ENCODE results near the gene TCF20. TPM values are rescaled to one million over a fixed set of nuclear protein-coding genes. Genes with fewer than 3 reads are reported as not detected.

Gene TCF20
- total RNA-seq, 1 donor from 2014 or later, result 53.7 TPM

GRCh38 chr22:42233879-42234278 lies 36.6 kb downstream of the TCF20 start:
- TF ChIP-seq CTCF (IDR thresholded peaks at IDR 0.05) (no peak), EZH2 (IDR thresholded peaks at IDR 0.05) (no peak), EZH2phosphoT487 (IDR thresholded peaks at IDR 0.05) (no peak)
- no peak overlapping the region for H2AFZ ChIP-seq (replicated peaks)

GRCh38 chr22:42231929-42232328 lies 38.5 kb downstream of the TCF20 start:
- Histone ChIP-seq H2AFZ (replicated peaks) (no peak overlapping the region), H3K4me1 (peaks cover 16% of the 10 kb centered on the region), H3F3A (ENCODE audit: low read depth) (peaks cover 9% of the 10 kb centered on the region), H3K36me3 (no peaks in the 10 kb centered on the region), H3K9me3 (ENCODE audit: low read depth) (no peaks in the 10 kb centered on the region), H3K9ac (no peak overlapping the region), H3K27ac (no peak overlapping the region), H4K20me1 (ENCODE audit: low read depth) (peaks cover 96% of the 10 kb centered on the region), H3K4me3 (no peak overlapping the region), H3K79me2 (ENCODE audit: low read depth) (peaks cover 99% of the 10 kb centered on the region), H3K4me2 (no peak overlapping the region), H3K27me3 (no peaks in the 10 kb centered on the region)
- Mint-ChIP-seq H3K4me3 (no peak overlapping the region), H3K4me1 (peaks cover 25% of the 10 kb centered on the region), H3K27ac (no peak overlapping the region), H3K36me3 (peaks cover 10% of the 10 kb centered on the region), H3K27me3 (ENCODE audit: insufficient read depth, low read depth) (no peaks in the 10 kb centered on the region), H3K9me3 (peaks cover 3% of the 10 kb centered on the region)
- TF ChIP-seq EZH2phosphoT487 (IDR thresholded peaks at IDR 0.05) (no peak), EZH2 (IDR thresholded peaks at IDR 0.05) (no peak)
- DNase-seq (ENCODE audit: low spot score), result no peak

More at GRCh38 chr22:42233879-42234278, 36.6 kb downstream of the TCF20 start:
- peaks cover 14% of the 10 kb centered on the region for H3K4me1 Mint-ChIP-seq
- Histone ChIP-seq H4K20me1 (ENCODE audit: low read depth) (peaks cover 77% of the 10 kb centered on the region), H3K9ac (no peak overlapping the region), H3K36me3 (no peaks in the 10 kb centered on the region), H3K9me3 (ENCODE audit: low read depth) (peaks cover 8% of the 10 kb centered on the region), H3K4me3 (no peak overlapping the region), H3K4me1 (peaks cover 19% of the 10 kb centered on the region), H3K79me2 (ENCODE audit: low read depth) (peaks cover 98% of the 10 kb centered on the region), H3K27ac (no peak overlapping the region), H3K4me2 (no peak overlapping the region), H3K27me3 (no peaks in the 10 kb centered on the region), H3F3A (ENCODE audit: low read depth) (peaks cover 17% of the 10 kb centered on the region)
- H3K27me3 Mint-ChIP-seq (ENCODE audit: insufficient read depth, low read depth), result no peaks in the 10 kb centered on the region
- peaks cover 20% of the 10 kb centered on the region for H3K36me3 Mint-ChIP-seq
- H3K4me3 Mint-ChIP-seq, result no peak overlapping the region
- DNase-seq (ENCODE audit: low spot score), result no peak
- no peak overlapping the region for H3K27ac Mint-ChIP-seq
- H3K9me3 Mint-ChIP-seq, result peaks cover 15% of the 10 kb centered on the region

GRCh38 chr22:42229455-42230149 lies 40.9 kb downstream of the TCF20 start:
- Histone ChIP-seq H3K27me3 (no peaks in the 10 kb centered on the region), H3K9me3 (ENCODE audit: low read depth) (no peaks in the 10 kb centered on the region), H3K4me1 (peaks cover 5% of the 10 kb centered on the region), H3K4me3 (no peak overlapping the region), H4K20me1 (ENCODE audit: low read depth) (peaks cover 92% of the 10 kb centered on the region), H3K9ac (no peak overlapping the region), H2AFZ (replicated peaks) (no peak overlapping the region), H3K36me3 (no peaks in the 10 kb centered on the region), H3K79me2 (ENCODE audit: low read depth) (peaks cover 96% of the 10 kb centered on the region), H3F3A (ENCODE audit: low read depth) (no peaks in the 10 kb centered on the region), H3K4me2 (no peak overlapping the region), H3K27ac (no peak overlapping the region)
- Mint-ChIP-seq H3K4me1 (peaks cover 17% of the 10 kb centered on the region), H3K4me3 (no peak overlapping the region), H3K36me3 (peaks cover 4% of the 10 kb centered on the region), H3K27ac (no peak overlapping the region), H3K9me3 (no peaks in the 10 kb centered on the region), H3K27me3 (ENCODE audit: insufficient read depth, low read depth) (no peaks in the 10 kb centered on the region)
- no peak for TF ChIP-seq EZH2 (IDR thresholded peaks at IDR 0.05)
- no peak for TF ChIP-seq EZH2phosphoT487 (IDR thresholded peaks at IDR 0.05)
- TF ChIP-seq CTCF (IDR thresholded peaks at IDR 0.05), result no peak
- DNase-seq (ENCODE audit: low spot score), result no peak

- Histone ChIP-seq H3K79me2 (ENCODE audit: low read depth) (peaks cover 95% of the 10 kb centered on the region), H3K27ac (no peak overlapping the region), H3K4me2 (no peak overlapping the region), H3K36me3 (no peaks in the 10 kb centered on the region), H3K9me3 (ENCODE audit: low read depth) (no peaks in the 10 kb centered on the region), H3K9ac (no peak overlapping the region), H2AFZ (replicated peaks) (no peak overlapping the region), H3K27me3 (no peaks in the 10 kb centered on the region), H3F3A (ENCODE audit: low read depth) (no peaks in the 10 kb centered on the region), H3K4me1 (peaks cover 5% of the 10 kb centered on the region), H4K20me1 (ENCODE audit: low read depth) (peaks cover 92% of the 10 kb centered on the region), H3K4me3 (no peak overlapping the region)
- peaks cover 14% of the 10 kb centered on the region for H3K4me1 Mint-ChIP-seq
- no peaks in the 10 kb centered on the region for H3K27me3 Mint-ChIP-seq (ENCODE audit: insufficient read depth, low read depth)
- no peak for TF ChIP-seq CTCF (IDR thresholded peaks at IDR 0.05)
- no peak for TF ChIP-seq EZH2 (IDR thresholded peaks at IDR 0.05)
- no peak for TF ChIP-seq EZH2phosphoT487 (IDR thresholded peaks at IDR 0.05)
- no peak for DNase-seq (ENCODE audit: low spot score)
- H3K36me3 Mint-ChIP-seq, result peaks cover 4% of the 10 kb centered on the region
- no peak overlapping the region for H3K4me3 Mint-ChIP-seq
- no peaks in the 10 kb centered on the region for H3K9me3 Mint-ChIP-seq
- no peak overlapping the region for H3K27ac Mint-ChIP-seq
These were observed 42.0 kb downstream of the TCF20 start for GRCh38 chr22:42228483-42228882.

Measured in neural progenitor cell (in vitro differentiated cells).